ENCODE data around the gene FAM180B. TPM values are rescaled to one million over a fixed set of nuclear protein-coding genes. Genes with fewer than 3 reads are reported as not detected.
"Not testable (repeated sequence)": the region's sequence is repeated elsewhere in the genome, so short reads cannot be mapped to it uniquely, and the experiment has no call there.

FAM180B gene
- total RNA-seq, 2 donors from 2014 or later, result 0.23 to 0.47 TPM

DNA sequence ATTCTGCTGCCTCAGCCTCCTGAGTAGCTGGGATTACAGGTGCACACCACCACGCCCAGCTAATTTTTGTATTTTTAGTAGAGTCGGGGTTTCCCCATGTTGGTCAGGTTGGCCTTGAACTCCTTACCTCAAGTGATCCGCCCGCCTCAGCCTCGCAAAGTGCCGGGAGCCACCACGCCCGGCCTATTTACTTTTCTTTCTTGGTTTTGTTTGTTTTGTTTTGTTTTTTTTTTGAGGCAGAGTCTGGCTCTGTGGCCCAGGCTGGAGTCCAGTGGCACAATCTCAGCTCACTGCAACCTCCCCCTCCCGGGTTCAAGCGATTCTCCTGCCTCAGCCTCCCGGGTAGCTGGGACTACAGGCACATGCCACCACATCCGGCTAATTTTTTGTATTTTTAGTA lies 29.5 kb upstream of the FAM180B start:
- not testable (repeated sequence) for H3K27me3 Mint-ChIP-seq; H3K9me3 ChIP-seq (ENCODE audit: control insufficient read depth, low read length, poor library complexity, severe bottlenecking); ATAC-seq; H3K4me3 Mint-ChIP-seq; H3K36me3 Mint-ChIP-seq (ENCODE audit: low read depth); H3K27ac Mint-ChIP-seq; DNase-seq
- H3K4me1 Mint-ChIP-seq, result peaks cover 11% of the 10 kb centered on the region

DNA sequence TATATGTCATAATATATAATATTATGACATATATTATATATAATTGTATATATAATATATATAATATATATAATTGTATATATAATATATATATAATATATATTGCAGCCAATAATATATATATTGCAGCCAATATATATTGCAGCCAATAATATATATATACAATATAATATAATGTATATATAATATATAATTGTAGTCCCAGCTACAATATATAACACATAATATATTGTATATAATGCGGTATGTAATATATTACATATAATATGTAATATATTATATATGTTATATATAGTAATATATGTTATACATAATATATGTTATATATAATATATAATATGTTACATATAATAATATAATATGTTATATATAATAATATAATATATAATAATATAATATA lies 27.8 kb upstream of the FAM180B start:
- H3K9me3 ChIP-seq (ENCODE audit: control insufficient read depth, low read length, poor library complexity, severe bottlenecking), result no peaks in the 10 kb centered on the region
- ATAC-seq (no peak), DNase-seq (no peak)
- H3K27ac Mint-ChIP-seq, result no peak overlapping the region
- no peaks in the 10 kb centered on the region for H3K27me3 Mint-ChIP-seq
- H3K36me3 Mint-ChIP-seq (ENCODE audit: low read depth), result no peaks in the 10 kb centered on the region
- H3K4me1 Mint-ChIP-seq, result peaks cover 2% of the 10 kb centered on the region
- no peak overlapping the region for H3K4me3 Mint-ChIP-seq

- Mint-ChIP-seq H3K4me1 (peaks cover 6% of the 10 kb centered on the region), H3K27ac (no peak overlapping the region), H3K27me3 (no peaks in the 10 kb centered on the region), H3K4me3 (no peak overlapping the region), H3K36me3 (ENCODE audit: low read depth) (no peaks in the 10 kb centered on the region)
- ATAC-seq (no peak), DNase-seq (no peak)
- no peaks in the 10 kb centered on the region for H3K9me3 ChIP-seq (ENCODE audit: control insufficient read depth, low read length, poor library complexity, severe bottlenecking)
These were observed 26.1 kb upstream of the FAM180B start for GRCh38 chr11:47560426-47560825.

- not testable (repeated sequence) for H3K4me3 Mint-ChIP-seq; H3K36me3 Mint-ChIP-seq (ENCODE audit: low read depth); DNase-seq; H3K27ac Mint-ChIP-seq; H3K9me3 ChIP-seq (ENCODE audit: control insufficient read depth, low read length, poor library complexity, severe bottlenecking); H3K27me3 Mint-ChIP-seq; ATAC-seq
- H3K4me1 Mint-ChIP-seq, result peaks cover 12% of the 10 kb centered on the region
These were observed 24.1 kb upstream of the FAM180B start for GRCh38 chr11:47562393-47562792.

DNA sequence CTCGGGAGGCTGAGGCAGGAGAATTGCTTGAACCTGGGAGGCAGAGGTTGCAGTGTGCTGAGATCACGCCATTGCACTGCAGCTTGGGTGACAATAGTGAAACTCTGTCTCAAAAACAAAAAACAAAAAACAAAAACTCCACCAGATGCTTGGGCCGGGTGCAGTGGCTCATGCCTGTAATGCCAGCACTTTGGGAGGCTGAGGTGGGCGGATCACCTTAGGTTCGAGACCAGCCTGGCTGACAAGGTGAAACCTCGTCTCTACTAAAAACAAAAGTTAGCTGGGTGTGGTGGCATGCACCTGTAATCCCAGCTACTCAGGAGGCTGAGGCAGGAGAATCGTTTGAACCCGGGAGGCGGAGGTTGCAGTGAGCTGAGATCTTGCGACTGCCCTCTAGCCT lies 22.1 kb upstream of the FAM180B start:
- peak overlapping the region; percentile 84 for H3K4me3 Mint-ChIP-seq
- not testable (repeated sequence) for ATAC-seq; H3K27me3 Mint-ChIP-seq; H3K9me3 ChIP-seq (ENCODE audit: control insufficient read depth, low read length, poor library complexity, severe bottlenecking); H3K36me3 Mint-ChIP-seq (ENCODE audit: low read depth); DNase-seq
- peaks cover 12% of the 10 kb centered on the region for H3K4me1 Mint-ChIP-seq
- peak overlapping the region; percentile 72 for H3K27ac Mint-ChIP-seq

GRCh38 chr11:47564933-47565339 lies 21.5 kb upstream of the FAM180B start:
- Mint-ChIP-seq H3K27me3 (no peaks in the 10 kb centered on the region), H3K36me3 (ENCODE audit: low read depth) (no peaks in the 10 kb centered on the region), H3K4me3 (peak overlapping the region; percentile 84), H3K27ac (peak overlapping the region; percentile 72), H3K4me1 (peaks cover 14% of the 10 kb centered on the region)
- ATAC-seq (peak; percentile 3), DNase-seq (no peak)
- no peaks in the 10 kb centered on the region for H3K9me3 ChIP-seq (ENCODE audit: control insufficient read depth, low read length, poor library complexity, severe bottlenecking)

- peak within 1 kb of the TSS; percentile 84 for H3K4me3 Mint-ChIP-seq
- peak; percentile 45 to 54 (median 51) for DNase-seq
- ATAC-seq, result peak; percentile 89
- H3K9me3 ChIP-seq (ENCODE audit: control insufficient read depth, low read length, poor library complexity, severe bottlenecking), result no peaks in the 10 kb centered on the region
- H3K4me1 Mint-ChIP-seq, result peaks cover 12% of the 10 kb centered on the region
- H3K36me3 Mint-ChIP-seq (ENCODE audit: low read depth), result no peaks in the 10 kb centered on the region
- H3K27me3 Mint-ChIP-seq, result no peaks in the 10 kb centered on the region
- H3K27ac Mint-ChIP-seq, result peak within 1 kb of the TSS; percentile 72
These were observed 20.9 kb upstream of the FAM180B start, which contains the start of gene PTPMT1 for GRCh38 chr11:47565340-47566148. TSS of gene PTPMT1 (plus strand) at chr11:47565599. CDS start at chr11:47565623, 24 bp downstream.

GRCh38 chr11:47566149-47566698 lies 20.3 kb upstream of the FAM180B start:
- peak overlapping the region; percentile 84 for H3K4me3 Mint-ChIP-seq
- H3K9me3 ChIP-seq (ENCODE audit: control insufficient read depth, low read length, poor library complexity, severe bottlenecking), result no peaks in the 10 kb centered on the region
- peaks cover 12% of the 10 kb centered on the region for H3K4me1 Mint-ChIP-seq
- no peak for ATAC-seq
- no peaks in the 10 kb centered on the region for H3K27me3 Mint-ChIP-seq
- no peaks in the 10 kb centered on the region for H3K36me3 Mint-ChIP-seq (ENCODE audit: low read depth)
- no peak for DNase-seq
- no peak overlapping the region for H3K27ac Mint-ChIP-seq

DNA sequence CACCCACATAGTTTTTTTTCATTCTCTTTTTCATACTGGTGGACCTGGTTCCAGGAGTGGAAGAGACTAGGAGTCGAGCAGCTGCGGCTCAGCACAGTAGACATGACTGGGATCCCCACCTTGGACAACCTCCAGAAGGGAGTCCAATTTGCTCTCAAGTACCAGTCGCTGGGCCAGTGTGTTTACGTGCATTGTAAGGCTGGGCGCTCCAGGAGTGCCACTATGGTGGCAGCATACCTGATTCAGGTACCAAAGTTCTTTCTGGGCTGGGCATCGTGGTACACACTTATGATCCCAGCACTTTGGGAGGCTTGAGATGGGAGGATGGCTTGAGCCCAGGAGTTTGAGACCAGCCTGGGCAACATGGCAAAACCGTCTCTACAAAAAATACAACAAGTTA lies 16.8 kb upstream of the FAM180B start:
- no peaks in the 10 kb centered on the region for H3K9me3 ChIP-seq (ENCODE audit: control insufficient read depth, low read length, poor library complexity, severe bottlenecking)
- Mint-ChIP-seq H3K27me3 (no peaks in the 10 kb centered on the region), H3K4me1 (peaks cover 20% of the 10 kb centered on the region), H3K36me3 (ENCODE audit: low read depth) (no peaks in the 10 kb centered on the region), H3K4me3 (no peak overlapping the region), H3K27ac (peak overlapping the region; percentile 67)
- no peak for DNase-seq
- ATAC-seq, result no peak

DNA sequence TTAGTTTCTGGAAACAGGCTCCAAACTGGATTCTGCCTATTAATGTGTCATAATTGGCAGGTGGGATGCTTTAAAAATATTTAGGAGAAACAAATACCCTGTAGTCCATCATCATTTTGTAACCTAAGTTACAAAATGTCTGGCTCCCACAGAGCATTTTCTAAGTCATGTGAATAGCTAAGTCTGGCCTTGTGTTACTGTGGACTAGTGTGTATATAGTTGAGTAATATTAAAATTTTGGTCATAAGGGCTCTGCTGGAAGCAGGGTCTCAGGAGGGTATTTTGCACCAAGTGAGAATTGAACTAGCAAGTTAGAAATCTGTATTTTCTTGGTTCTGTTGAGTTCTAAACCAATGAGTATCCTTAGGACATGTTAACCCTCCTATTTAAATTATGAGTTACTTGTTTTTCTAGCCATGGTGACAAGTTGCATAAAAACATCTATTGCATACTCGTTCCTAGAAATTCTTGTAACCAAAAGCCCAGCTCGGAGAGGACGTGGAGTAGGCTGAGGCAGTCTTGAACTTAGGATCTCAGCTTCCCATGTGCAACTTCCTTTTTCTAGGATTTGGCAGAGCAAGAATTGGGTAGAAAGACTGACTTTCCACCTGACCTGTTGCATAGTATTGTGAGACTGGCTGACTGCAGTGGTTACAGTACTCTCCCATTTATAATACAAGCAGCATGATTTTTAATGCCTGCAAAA lies 15.7 kb upstream of the FAM180B start:
- H3K27ac Mint-ChIP-seq, result peak overlapping the region; percentile 67
- peaks cover 17% of the 10 kb centered on the region for H3K4me1 Mint-ChIP-seq
- H3K27me3 Mint-ChIP-seq, result no peaks in the 10 kb centered on the region
- H3K9me3 ChIP-seq (ENCODE audit: control insufficient read depth, low read length, poor library complexity, severe bottlenecking), result no peaks in the 10 kb centered on the region
- ATAC-seq (no peak), DNase-seq (no peak)
- no peaks in the 10 kb centered on the region for H3K36me3 Mint-ChIP-seq (ENCODE audit: low read depth)
- no peak overlapping the region for H3K4me3 Mint-ChIP-seq

DNA sequence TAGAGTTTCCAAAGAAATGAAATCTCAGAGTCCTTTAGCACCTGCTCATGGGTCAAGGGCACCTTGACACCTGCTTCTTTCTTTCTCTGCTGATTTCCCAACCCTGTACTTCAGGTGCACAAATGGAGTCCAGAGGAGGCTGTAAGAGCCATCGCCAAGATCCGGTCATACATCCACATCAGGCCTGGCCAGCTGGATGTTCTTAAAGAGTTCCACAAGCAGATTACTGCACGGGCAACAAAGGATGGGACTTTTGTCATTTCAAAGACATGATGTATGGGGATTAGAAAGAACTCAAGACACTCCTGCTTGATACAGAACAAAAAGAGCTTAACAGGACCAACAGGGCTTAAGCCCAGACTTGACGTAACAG lies 15.1 kb upstream of the FAM180B start:
- no peak for DNase-seq
- no peaks in the 10 kb centered on the region for H3K9me3 ChIP-seq (ENCODE audit: control insufficient read depth, low read length, poor library complexity, severe bottlenecking)
- H3K4me3 Mint-ChIP-seq, result no peak overlapping the region
- no peaks in the 10 kb centered on the region for H3K27me3 Mint-ChIP-seq
- H3K36me3 Mint-ChIP-seq (ENCODE audit: low read depth), result peaks cover 2% of the 10 kb centered on the region
- peaks cover 14% of the 10 kb centered on the region for H3K4me1 Mint-ChIP-seq
- no peak overlapping the region for H3K27ac Mint-ChIP-seq
- ATAC-seq, result no peak

- no peaks in the 10 kb centered on the region for H3K9me3 ChIP-seq (ENCODE audit: control insufficient read depth, low read length, poor library complexity, severe bottlenecking)
- Mint-ChIP-seq H3K36me3 (ENCODE audit: low read depth) (peaks cover 2% of the 10 kb centered on the region), H3K4me1 (peaks cover 10% of the 10 kb centered on the region), H3K27ac (no peak overlapping the region), H3K4me3 (no peak overlapping the region), H3K27me3 (no peaks in the 10 kb centered on the region)
- no peak for ATAC-seq
- DNase-seq, result no peak
These were observed 14.6 kb upstream of the FAM180B start for GRCh38 chr11:47571895-47572294.

DNA sequence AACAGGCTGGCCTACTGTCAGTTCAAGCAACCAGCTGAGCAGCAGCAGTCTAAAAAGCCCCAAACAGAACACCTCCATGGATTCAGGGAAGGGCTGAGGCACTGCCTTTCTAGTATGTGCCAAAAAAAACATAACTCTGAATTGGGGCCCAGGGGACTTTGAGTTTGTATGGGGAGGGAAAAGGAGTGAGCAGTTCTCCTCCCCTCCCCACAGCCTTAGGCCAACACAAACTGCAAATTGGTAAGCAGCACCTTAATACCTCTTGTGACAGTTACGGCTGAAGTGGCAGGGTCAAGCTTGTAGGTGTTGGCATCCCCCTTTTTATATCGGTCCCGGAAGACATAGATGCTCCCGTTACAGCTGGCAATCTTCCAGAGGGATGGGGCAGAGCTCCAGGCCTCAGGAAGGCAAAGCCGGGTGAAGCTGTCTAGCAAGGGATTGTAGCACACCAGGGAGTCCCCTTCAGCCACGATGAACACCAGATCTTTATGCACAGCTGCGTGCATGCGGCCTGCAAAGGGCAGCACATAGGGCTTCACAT lies 13.7 kb upstream of the FAM180B start:
- peaks cover 2% of the 10 kb centered on the region for H3K36me3 Mint-ChIP-seq (ENCODE audit: low read depth)
- DNase-seq, result no peak
- no peaks in the 10 kb centered on the region for H3K9me3 ChIP-seq (ENCODE audit: control insufficient read depth, low read length, poor library complexity, severe bottlenecking)
- no peak overlapping the region for H3K27ac Mint-ChIP-seq
- H3K27me3 Mint-ChIP-seq, result no peaks in the 10 kb centered on the region
- no peak overlapping the region for H3K4me3 Mint-ChIP-seq
- H3K4me1 Mint-ChIP-seq, result peaks cover 16% of the 10 kb centered on the region
- ATAC-seq, result no peak
